ENCODE results near the gene ZDHHC13. TPM values are rescaled to one million over a fixed set of nuclear protein-coding genes. Genes with fewer than 3 reads are reported as not detected.

Gene ZDHHC13
- total RNA-seq, 1 experiment from 2014 or later: 21.8 TPM

- no peak overlapping the region for H3K27ac ChIP-seq (ENCODE audit: low read depth, low read length)
- no peaks in the 10 kb centered on the region for H3K79me2 ChIP-seq (ENCODE audit: insufficient read depth, low read length)
- BruUV-seq (replicated peaks): no TSS peak
- intact Hi-C loops (cut with micrococcal nuclease): no loop called here
- no peak overlapping the region for H3K4me2 ChIP-seq (ENCODE audit: low read length)
- TF ChIP-seq REST (IDR thresholded peaks at IDR 0.05; ENCODE audit: low read depth) (no peak), CEBPB (IDR thresholded peaks at IDR 0.05; ENCODE audit: low read depth) (no peak), TCF7L2 (IDR thresholded peaks at IDR 0.05; ENCODE audit: borderline replicate concordance, extremely low read depth, insufficient read depth, insufficient read length) (no peak), YY1 (IDR thresholded peaks at IDR 0.05; ENCODE audit: extremely low read depth, insufficient replicate concordance, low read depth, low read length) (no peak), CBX3 (IDR thresholded peaks at IDR 0.05; ENCODE audit: low read depth) (no peak), SP1 (IDR thresholded peaks at IDR 0.05; ENCODE audit: low read depth) (no peak), ELF1 (IDR thresholded peaks at IDR 0.05; ENCODE audit: borderline replicate concordance, low read depth) (no peak), ZFX (IDR thresholded peaks at IDR 0.05) (no peak), ATF3 (IDR thresholded peaks at IDR 0.05) (no peak), JUND (IDR thresholded peaks at IDR 0.05) (no peak), RAD21 (IDR thresholded peaks at IDR 0.05; ENCODE audit: low read depth) (no peak), MAX (IDR thresholded peaks at IDR 0.05) (no peak), FOSL1 (IDR thresholded peaks at IDR 0.05; ENCODE audit: low read depth) (no peak)
- H3K9me3 ChIP-seq (ENCODE audit: control insufficient read depth in 1 of 2, insufficient read depth in 1 of 2, low read depth in 1 of 2, low read length in 2 of 2): peaks cover 0 to 4% of the 10 kb centered on the region in 2 experiments; a peak in 1 of 4 replicates
- no peaks in the 10 kb centered on the region for H3K9me2 ChIP-seq (ENCODE audit: insufficient read depth)
- no peaks in the 10 kb centered on the region for H3K36me3 ChIP-seq (ENCODE audit: control insufficient read depth in 1 of 2, insufficient read depth in 2 of 2, low read length in 2 of 2)
- no peaks in the 10 kb centered on the region for H3K4me1 ChIP-seq (ENCODE audit: control insufficient read depth in 1 of 2, insufficient read depth in 2 of 2, low read length in 2 of 2)
- RAD21 ChIA-PET (ENCODE audit: low non-redundant PET in 1 of 2, low total read pairs in 2 of 2, uncharacterized antibody in 2 of 2, unreplicated experiment in 2 of 2): no interaction called here
- CTCF ChIA-PET: no interaction called here
- POLR2A ChIA-PET: no interaction called here
- no peak overlapping the region for H2AFZ ChIP-seq (ENCODE audit: low read depth, low read length, poor library complexity, severe bottlenecking)
- H3K27me3 ChIP-seq (ENCODE audit: insufficient read depth, low read length): no peaks in the 10 kb centered on the region
- H3K9ac ChIP-seq (ENCODE audit: low read length): no peak overlapping the region
- no peak overlapping the region for H3K4me3 ChIP-seq (replicated peaks in 1 of 2; ENCODE audit: low read depth in 1 of 2, low read length in 2 of 2)
- no peaks in the 10 kb centered on the region for H4K20me1 ChIP-seq (ENCODE audit: insufficient read depth)
- ATAC-seq (no peak), DNase-seq (ENCODE audit: low read depth, low spot score) (no peak)
These were observed 14.5 kb upstream of the ZDHHC13 start for GRCh38 chr11:19102521-19102900.

All from HCT116 (cell line).